AG04449 (cell line): ENCODE data around the gene BTG1.
A peak's percentile ranks its signal among the peaks of the same experiment; 100 is the strongest.

Source experiments
- CTCF ChIA-PET: fragments of 350-600 bp; formaldehyde crosslinking; extraction: SDS; loops from one replicate; lab custom pipeline; 2021; ENCODE audit warnings: antibody characterized with exemption; lab: Yijun Ruan, JAX
- POLR2A ChIA-PET: fragments of 400-600, 350-600 bp; formaldehyde crosslinking; extraction: SDS; loops from one replicate; lab custom pipeline; 2020; ENCODE audit warnings: antibody characterized with exemption, inconsistent platforms; lab: Yijun Ruan, JAX
- DNase-seq: peaks from one replicate; pipeline ENCODE4 v3.0.0-alpha.2; 2010; ENCODE audit warnings: low read depth, low spot score
- H3K4me3 ChIP-seq: 2 replicates; pipeline ENCODE4 v1.5.1; 2011; ENCODE audit warnings: low read depth, mild to moderate bottlenecking, control low read depth, low read length
- TF ChIP-seq, protein P1 (sequence below): IDR thresholded peaks from one replicate; pipeline ENCODE4 v1.5.1; 2011; ENCODE audit warnings: mild to moderate bottlenecking, moderate library complexity, low read length, control low read depth, inconsistent platforms; ENCODE audit not compliant: insufficient read depth; ENCODE audit errors: missing control alignments

BTG1 gene, protein sequence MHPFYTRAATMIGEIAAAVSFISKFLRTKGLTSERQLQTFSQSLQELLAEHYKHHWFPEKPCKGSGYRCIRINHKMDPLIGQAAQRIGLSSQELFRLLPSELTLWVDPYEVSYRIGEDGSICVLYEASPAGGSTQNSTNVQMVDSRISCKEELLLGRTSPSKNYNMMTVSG

DNA sequence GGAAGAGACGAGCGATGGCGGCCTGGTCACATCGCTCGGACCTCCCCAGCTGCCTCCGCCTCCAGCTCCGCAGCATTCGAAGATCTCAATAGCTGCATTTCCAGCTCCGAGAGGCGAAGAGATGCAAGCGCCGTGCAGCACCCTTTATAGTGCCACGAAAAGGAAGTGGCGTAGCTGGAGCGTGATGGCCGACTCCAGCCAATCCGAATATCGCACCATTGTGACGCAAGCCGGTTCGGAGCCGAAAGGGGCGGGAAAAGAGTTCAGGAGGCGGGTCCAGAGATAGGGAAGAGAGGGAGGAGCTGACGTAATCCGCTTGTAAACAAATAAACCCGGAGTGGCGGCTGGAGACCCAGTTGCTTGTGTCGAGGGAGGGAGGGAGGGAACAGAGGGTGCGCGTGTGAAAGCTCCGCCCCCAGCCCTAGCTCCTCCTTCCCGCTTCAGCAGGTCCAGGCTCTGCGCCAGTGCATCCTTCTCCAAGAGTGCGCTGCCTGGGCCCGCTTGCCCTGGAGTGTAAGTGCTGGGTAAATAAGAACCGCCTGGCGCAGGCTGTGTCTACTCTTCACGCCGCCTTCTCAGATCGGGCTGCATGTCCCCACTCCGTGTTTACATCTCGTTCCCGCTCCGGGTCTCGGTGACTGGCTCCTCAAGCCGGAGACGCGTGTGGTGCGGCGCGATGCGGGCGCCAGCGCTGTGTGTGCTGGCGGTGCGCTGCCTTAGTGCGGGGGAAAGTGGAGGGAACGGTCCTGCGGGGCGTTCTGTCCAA is at the start of gene BTG1:
Gene BTG1, minus strand, starts transcription at position 116 of the 766 bp plus-strand sequence. CDS start 311 bp downstream, outside the sequence.
- peak within 1 kb of the TSS; percentile 95 for H3K4me3 ChIP-seq
- DNase-seq: peak; percentile 99
- TF ChIP-seq, protein P1, sequence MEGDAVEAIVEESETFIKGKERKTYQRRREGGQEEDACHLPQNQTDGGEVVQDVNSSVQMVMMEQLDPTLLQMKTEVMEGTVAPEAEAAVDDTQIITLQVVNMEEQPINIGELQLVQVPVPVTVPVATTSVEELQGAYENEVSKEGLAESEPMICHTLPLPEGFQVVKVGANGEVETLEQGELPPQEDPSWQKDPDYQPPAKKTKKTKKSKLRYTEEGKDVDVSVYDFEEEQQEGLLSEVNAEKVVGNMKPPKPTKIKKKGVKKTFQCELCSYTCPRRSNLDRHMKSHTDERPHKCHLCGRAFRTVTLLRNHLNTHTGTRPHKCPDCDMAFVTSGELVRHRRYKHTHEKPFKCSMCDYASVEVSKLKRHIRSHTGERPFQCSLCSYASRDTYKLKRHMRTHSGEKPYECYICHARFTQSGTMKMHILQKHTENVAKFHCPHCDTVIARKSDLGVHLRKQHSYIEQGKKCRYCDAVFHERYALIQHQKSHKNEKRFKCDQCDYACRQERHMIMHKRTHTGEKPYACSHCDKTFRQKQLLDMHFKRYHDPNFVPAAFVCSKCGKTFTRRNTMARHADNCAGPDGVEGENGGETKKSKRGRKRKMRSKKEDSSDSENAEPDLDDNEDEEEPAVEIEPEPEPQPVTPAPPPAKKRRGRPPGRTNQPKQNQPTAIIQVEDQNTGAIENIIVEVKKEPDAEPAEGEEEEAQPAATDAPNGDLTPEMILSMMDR: no peak
- CTCF ChIA-PET: interaction anchor here (0.6 to 4.7 kb wide), 12 partner anchors 9 to 764 kb away, joined by 3 to 43 read pairs (median 4); no protein-coding TSS in a partner anchor
- POLR2A ChIA-PET: interaction anchor here (0.6 to 3.2 kb wide), 56 partner anchors 9 to 1274 kb away, joined by 3 to 43 read pairs (median 4); no protein-coding TSS in a partner anchor

DNA sequence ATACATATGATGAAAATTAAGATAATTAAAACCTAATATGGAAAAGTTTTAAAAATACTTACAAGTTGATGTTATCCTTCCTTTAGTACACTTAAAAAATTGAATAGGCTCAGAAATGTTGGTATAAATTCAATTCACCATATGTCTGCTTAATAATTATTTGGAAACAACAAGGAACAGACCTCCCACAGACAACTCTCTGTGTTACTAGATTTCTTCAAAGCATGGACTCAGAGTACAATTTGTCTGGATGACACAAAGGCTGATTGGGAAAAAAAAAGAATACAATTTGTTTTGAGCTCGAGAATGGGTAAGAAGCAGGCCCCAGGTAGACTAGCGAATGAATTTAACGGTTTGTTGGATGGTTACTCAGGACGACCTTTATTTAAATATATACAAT is 48.9 kb upstream of the BTG1 start:
- TF ChIP-seq, protein P1: no peak
- ChIA-PET CTCF (no interaction called here), POLR2A (no interaction called here)
- DNase-seq: no peak
- H3K4me3 ChIP-seq: no peak overlapping the region

DNA sequence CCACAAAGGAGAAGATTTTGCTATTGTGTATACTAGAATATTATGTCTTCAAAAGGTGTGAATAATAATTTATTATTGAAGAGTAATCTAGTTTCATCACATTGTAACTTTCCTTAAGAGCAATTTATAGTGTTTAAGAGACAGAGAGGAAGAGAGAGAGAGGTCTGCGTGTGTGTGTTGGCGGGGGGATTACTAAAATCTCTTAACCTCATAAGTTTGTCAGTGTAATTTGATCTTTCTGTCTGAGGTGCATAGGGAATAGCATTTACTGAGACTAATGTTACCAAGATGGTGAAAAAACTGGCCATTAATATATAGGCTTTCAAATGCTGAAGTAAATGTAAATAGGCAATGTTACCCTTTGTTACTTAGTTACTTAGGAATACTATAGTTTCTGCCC is 48.2 kb upstream of the BTG1 start:
- no peak for DNase-seq
- TF ChIP-seq, protein P1: no peak
- no peak overlapping the region for H3K4me3 ChIP-seq
- ChIA-PET CTCF (no interaction called here), POLR2A (no interaction called here)

DNA sequence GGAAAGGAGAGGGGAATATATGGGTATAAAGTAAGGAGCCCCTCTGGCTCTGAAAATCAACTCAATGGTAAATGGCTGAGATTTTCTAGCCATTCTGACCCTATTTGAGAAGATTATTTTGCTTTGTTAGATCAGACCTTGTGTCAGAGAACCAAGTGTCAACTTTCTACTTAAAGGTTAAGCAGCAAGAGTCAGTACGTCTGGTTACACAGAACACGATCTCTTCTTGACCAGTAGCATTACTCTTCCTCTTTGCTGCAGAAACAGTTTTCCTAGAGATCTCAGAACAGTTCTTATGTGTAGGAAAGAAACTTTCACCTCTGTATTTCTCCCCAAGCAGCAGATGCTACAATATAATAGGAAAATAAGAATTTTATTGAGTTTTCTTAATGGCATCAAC is 47.4 kb upstream of the BTG1 start:
- CTCF ChIA-PET: no interaction called here
- DNase-seq: no peak
- POLR2A ChIA-PET: no interaction called here
- TF ChIP-seq, protein P1: no peak
- H3K4me3 ChIP-seq: no peak overlapping the region

DNA sequence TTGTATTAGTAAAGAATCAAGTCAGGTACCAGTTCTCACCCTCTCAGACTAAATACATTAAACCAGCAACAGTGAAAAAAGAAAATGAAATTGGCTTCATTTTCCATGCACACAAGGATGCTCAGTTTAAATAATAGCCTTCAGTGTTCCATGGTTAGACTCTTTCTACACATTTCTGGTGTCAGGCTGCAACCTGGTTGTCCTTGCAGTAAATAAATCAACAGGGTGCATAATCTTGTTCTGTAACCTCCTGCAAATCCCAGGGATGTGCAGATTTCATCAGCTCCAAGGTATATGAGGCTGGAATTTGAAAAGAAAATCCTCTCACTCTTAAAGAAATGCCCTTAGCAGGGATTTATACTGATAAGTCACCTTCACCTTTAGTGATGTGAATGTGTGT is 46.7 kb upstream of the BTG1 start:
- ChIA-PET POLR2A (no interaction called here), CTCF (no interaction called here)

DNA sequence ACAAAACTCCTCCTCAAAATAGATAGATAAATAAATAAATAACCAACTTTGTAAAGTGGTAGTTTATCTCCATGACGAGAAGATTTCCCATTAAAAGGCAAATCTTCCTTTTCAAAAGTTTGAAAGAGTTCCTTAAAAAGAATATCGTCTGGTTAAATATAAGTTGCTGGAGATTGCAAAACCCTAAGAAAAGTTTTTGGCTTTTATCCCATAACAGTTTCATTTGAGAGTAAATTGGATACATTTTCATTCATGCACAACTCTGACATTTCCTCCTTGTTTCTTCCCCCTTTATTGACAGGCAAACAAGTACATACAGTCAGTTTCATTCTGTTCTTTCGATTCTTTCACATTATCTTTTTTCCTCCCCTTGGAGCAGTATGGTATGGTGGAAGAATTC is 45.4 kb upstream of the BTG1 start:
- ChIA-PET POLR2A (no interaction called here), CTCF (no interaction called here)
- DNase-seq: no peak
- TF ChIP-seq, protein P1: no peak
- no peak overlapping the region for H3K4me3 ChIP-seq

More for the DNA sequence above, 46.7 kb upstream of the BTG1 start:
- H3K4me3 ChIP-seq: no peak overlapping the region
- DNase-seq: no peak
- TF ChIP-seq, protein P1: no peak
